A172 (cell line): ENCODE measurements around the gene RAB41. TPM values are rescaled to one million over a fixed set of nuclear protein-coding genes. Genes with fewer than 3 reads are reported as not detected.
"Not testable (repeated sequence)": the region's sequence is repeated elsewhere in the genome, so short reads cannot be mapped to it uniquely, and the experiment has no call there.

Source experiments
- DNase-seq: peaks from one replicate; pipeline ENCODE4 v3.0.0-alpha.2; 2015; ENCODE audit warnings: low spot score
- total RNA-seq: library from RNA; depleted of rRNA; stranded (reverse); fragments of >200 nt; shearing (Covaris generic); gene quantifications from 2 replicates; pipeline ENCODE4 v1.2.3, GENCODE V29; 2014; rRNA removed

Gene RAB41
- total RNA-seq = not detected in 2 replicates

DNA sequence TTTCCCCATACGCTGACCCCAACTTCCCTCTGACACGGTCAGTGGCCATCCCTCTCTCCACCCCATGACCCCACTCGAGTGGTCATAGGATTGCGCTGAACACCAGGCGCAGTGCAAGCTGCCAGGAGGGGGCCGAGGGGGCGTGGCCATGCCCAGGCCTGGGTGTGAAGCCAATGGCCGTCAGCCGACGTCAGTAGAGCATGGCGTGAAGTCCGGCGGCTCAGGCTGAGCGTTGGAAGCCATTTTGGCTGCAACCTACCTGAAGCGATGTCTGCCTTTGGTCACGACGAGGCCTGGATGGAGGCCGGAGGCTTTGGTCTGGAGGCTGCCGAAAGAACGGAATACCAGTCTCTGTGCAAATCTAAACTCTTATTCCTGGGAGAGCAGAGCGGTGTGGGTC lies at the start of gene RAB41:
RAB41 (plus strand) TSS at position 222 of the 400 bp plus-strand sequence; CDS start at position 268, 46 bp downstream.
- no peak for DNase-seq

DNA sequence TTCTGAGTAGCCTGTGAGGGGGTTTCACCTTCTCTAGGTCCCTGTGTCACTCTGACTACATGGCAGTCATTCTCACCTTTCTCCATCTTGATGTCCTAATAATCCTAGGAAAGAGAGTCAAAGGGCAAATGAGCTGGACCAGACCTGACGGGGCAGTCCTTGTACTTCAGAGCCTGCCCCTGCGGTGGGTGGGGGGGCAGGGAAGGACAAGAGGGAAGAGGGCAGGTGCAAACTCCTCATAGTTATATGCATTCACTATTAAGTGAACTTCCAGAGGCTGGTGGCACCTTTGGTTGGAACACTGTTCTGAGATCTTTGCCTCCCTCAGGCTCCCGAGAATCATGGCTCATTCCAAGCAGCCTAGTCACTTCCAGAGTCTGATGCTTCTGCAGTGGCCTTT lies 47.6 kb upstream of the RAB41 start, which contains the start of gene AWAT1:
AWAT1 (plus strand) TSS at position 301 of the 400 bp plus-strand sequence; CDS start at position 342, 41 bp downstream.
- DNase-seq = no peak

DNA sequence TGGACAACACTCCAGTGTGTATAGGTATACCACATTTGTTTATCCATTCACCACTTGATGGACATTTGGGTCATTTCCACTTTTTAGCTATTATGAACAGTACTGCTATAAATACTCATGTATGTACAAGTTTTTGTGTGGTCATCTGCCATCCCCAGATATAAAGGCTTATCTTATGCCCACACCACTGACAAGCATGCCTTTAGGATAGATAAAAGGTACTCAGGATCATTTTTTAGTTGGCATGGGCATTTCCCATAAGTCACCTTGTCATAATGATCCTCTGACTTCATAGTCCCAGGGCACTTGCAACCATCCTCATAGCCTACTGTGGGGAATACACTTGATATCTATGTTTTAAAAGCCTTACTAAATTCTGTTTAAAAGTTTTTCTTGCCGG lies 41.2 kb upstream of the RAB41 start:
- DNase-seq = no peak

DNA sequence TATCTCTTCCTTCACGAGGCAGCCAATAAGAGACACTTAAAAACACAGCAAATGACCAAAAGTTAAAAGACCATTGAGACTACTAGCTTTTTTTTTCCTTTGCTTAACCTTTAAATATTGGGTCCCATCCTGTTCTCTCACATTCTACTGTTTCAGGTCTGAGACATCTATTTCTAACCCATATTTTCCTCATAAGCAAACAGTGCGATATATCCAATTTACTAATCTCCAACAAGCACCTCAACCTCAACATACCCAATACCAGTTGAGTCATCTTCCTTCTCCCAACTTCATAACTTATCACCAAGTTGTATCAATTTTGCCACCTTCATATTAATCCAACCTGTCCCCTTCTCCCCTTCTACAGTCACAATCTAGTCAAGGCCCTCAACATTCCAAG lies 40.5 kb upstream of the RAB41 start:
- no peak for DNase-seq

DNA sequence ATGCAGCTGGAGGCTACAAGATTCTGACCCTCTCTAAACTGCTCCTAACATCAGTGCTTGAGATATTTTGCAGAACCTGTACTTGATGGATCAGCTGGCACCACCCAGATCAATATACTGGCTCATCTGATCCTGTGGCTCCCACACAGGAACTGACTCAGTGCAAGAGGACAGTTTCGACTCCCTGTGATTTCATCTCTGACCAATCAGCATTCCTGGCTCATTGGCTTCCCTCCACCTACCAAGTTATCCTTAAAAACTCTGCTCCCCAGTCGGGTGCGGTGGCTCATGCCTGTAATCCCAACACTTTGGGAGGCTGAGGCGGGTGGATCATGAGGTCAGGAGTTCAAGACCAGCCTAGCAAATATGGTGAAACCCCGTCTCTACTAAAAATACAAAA lies 38.4 kb upstream of the RAB41 start:
- not testable (repeated sequence) for DNase-seq

DNA sequence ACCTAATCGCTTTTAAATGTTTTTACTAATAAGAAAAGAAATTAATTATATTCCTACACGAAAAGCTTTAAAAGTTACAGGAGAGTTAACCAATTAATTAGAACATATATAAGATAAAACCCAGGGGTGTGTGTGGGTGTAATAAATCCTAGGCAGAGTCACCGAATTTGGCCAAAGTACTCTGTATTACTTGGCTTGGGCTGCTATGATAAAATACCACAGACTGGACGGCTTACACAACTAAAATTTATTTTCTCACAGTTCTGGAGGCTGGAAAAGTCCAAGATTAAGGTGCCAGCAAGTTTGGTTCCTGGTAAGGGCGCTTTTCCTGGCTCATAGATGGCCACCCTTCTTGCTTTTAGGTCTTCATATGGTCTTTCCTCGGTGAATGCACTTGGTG lies 37.1 kb upstream of the RAB41 start:
- DNase-seq = no peak

DNA sequence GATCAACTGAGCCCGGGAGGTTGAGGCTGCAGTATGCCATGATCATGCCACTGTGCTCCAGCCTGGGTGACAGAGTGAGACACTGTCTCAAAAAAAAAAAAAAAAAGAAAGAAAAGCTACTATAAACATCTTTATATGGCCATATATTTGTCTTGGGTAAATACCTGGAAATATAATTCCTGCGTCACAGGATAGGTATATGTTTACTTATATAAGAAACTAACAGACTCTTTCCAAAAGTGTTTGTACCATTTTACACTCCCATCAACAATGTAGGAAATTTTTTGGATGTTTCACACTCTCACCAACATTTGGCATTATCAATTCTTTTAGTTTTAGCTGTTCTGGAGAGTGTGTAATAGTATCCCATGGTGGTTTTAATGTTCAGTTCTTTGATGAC lies 34.7 kb upstream of the RAB41 start:
- DNase-seq = no peak

DNA sequence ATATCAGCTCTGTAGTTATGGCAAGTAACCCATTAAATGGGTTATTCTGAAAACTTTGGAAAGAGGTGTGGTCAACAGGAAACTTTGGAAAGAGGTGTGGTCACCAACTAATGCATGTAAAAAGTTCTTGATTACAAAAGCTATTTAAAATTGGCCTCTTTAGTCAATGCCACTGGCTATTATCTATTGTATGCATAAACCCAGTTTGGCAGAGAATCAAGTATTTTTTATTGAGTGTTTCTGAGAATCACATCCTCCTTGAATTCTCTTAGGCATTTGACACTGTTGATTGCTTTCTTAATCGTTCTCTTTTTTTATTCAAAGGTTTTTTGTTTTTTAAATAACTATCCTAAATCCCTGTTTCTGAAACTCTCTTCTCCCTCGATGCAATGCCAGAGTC lies 29.5 kb upstream of the RAB41 start:
- DNase-seq = no peak

DNA sequence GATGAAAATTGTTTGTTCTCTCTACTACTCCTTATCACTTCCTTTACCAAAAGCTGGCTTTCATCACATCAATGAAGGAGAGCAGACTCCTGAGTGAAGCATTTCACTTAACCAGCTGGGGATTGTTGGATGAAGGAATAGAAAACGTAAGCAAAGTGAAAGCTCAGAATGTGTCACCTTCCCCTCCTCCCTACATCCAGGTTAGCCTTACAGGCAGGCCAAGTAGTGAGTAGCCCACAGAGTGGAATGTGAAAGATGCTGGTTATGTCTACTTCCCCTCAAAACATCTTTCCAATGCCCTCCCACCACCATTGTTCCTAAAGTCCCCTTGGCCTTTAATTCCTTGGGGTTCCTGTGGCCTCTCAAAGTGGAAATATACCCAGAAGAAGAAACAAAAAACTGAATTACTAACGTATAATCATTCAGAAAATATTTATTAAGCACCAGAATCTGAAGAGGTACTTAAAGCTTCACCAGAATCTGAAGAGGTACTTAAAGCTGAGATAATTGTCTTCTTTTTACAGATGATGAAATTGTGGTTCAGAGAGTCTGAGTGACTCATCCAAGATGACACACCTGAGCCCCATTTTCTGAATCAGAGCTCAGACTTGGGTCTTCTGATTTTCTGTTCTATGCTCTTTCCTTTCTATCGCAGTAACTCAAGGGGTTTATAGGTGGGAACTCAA lies 28.5 kb upstream of the RAB41 start:
- peak; percentile 14 for DNase-seq

DNA sequence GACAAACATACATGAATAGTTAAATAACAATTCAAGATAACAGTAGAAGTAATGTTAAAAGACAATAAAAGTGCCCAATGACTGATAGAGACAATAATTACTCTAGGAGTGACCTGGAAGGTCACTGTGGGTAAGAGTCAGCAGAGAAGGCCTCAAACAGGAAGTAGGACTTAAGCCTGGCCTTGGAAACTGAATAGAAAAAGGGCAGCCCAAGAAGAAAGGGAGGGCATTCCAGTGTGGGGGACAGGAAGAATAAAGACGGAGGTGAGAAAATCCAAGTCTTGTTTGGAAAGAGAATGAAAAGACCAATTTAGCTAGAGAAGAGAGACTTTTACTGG lies 27.9 kb upstream of the RAB41 start:
- no peak for DNase-seq

DNA sequence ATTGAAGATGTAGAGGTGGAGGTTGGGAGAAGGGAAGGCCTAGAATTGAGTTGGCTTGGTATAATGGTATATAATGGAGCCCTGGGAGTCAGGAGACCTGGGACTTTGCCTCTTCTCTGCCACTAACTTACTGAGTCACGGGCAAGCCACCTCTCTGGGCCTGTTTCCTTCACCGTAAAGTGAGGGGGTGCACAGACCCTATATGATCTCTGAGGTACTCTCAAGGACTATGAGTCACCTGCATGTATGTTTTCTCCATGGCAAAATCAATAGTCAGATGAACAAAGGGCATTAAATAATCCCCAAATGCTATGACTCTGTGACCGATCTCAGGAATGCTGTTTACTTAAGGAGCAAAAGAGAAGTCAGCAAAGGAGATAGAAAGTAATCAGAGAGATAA lies 27.1 kb upstream of the RAB41 start:
- DNase-seq = no peak

DNA sequence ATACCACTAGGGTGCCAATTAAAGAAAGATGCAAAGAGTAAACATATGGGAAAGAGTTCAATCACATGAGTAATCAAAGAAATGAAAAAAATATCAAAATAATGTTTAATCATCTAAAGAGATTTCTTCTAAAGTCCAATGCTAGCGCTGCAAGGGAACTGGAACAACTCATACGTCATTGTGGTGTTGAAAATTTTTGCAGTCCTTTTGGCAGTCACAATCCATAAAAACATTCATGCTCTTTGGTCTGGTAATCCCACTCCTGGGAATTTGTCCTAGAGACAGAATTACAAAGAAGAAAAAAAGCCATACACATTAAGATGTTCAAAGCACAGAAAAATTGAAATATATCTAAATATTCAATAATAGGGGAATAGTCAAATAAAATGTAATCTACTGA lies 26.5 kb upstream of the RAB41 start:
- no peak for DNase-seq

DNA sequence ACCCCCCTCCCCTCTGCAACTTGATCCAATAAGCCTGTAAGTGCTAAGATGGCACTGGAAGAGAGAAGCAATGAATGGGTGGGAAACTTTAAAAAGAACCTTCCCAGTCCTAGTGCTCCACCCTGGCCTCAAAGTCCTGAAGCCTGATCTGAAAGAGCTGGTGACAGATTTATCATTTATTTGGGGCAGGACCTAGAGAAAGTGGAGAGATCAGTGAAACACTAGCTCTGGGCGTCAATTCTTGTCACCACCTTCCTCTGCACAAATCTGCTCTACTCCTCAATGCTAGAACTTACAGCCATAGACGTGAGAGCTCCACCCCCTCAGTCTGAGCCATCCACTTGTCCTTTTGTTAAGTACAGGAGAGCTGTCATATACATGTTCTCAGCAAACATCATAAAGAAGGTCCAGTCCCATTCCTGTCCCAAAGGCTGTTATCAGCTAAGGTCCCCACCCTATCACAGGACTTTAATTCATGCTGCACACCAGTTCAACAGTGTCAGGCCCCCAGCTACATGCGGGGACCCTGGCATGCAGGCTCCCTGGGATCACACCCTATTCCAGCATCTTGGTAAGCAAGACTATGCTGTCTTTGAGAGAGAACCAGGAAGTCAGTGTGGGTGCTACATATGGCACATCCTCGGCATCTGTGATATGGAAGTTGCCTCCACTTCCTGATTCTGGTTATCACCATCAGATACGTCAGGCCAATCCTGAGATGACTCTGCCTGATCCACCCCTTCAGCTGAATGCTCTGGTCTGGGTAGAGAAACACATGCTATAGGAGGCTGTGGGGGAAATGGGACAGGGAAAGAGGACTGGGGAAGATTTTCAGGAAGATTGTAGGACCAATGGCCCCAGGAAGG lies 24.3 kb upstream of the RAB41 start:
- no peak for DNase-seq

DNA sequence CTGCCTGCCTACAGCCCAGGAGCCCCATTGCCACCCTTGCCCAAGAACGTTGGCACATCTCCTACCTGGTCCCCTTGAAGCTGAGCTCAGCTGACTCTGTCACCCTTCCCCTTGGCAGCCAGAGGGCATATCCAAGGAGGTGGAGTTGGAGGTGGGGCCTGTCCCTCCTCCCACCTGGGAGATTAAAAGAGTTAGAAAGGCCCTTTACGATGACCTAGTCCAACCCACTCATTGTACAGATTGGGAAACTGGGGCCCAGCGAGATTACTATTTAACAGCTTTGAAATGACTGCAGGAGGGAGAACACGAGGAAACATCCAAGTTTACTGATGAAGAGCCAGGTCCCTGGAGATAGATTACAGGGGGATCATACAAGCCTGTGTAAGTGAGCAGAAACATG lies 21.9 kb upstream of the RAB41 start, which contains the start of gene P2RY4:
P2RY4 (minus strand) TSS at position 101 of the 400 bp plus-strand sequence. CDS start 580 bp downstream, outside the sequence.
- DNase-seq = no peak

DNA sequence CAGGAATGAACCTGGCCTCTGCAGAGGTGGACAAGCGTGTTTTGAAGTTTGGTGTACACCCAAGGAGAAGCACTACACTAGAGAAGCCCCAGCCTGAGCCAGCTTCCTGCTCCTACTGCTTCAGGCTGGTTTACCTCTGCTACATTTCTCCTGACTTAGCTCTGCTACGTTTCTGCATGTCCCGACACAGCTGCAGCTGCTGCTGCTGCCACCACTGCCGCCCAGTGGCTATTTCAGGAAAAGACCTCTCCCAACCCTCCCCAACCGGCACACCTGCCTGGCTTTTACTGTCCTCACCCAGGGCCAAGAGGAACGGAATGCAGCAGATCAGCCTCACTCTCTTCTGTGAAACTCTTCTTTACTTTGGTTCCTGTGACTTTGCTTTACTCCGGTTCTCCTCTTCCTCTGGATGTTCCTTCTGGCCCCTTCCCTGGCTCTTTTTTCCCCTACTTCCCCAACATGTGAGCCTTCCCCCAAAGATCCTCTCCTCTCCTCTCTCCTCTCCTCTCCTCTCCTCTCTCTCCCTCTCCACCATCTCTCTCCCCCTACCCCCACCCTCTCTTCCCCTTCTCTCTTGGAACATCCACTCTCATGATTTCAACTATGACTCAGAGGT lies 18.9 kb upstream of the RAB41 start:
- peak; percentile 36 for DNase-seq

DNA sequence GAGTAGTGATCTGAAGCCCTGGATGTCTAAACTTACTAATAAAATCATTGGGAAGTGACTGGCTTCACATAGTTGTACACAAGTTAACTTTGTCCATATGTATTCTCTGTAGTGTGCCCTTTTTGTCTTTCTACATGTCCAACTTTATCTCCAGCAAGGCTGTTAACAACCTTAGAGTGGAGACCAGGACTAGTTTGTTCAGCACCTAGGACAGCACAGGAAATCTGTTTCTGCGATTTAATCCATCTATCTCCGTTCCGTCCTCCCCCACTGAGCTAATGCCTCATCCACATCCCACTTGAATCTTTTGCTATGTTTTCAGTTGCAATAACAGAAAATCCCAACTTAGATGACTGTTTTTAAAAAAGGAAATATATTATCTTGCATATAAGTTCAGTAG lies 17.2 kb upstream of the RAB41 start:
- DNase-seq = no peak

DNA sequence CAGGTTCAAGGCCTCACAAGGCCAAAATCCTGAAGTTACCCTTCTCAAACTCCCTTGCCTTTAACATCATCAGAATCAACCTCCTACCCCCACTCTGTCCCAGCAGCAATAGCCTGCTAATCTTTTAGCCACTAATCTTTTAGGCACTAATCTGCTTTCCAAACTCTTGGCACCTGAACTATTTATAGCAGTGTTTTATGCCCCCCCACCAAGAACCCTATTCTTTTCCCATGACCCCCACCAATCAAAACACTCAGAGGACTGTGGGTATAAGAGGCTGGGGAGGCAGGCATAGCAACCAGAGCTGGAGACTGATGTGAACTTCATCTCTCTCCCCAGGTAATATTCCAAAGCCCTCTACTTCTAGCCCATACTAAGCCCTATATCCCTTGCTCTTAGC lies 13.9 kb upstream of the RAB41 start, which contains the start of gene ARR3:
ARR3 (plus strand) TSS at position 301 of the 400 bp plus-strand sequence. CDS start 1,052 bp downstream, outside the sequence.
- DNase-seq = no peak

DNA sequence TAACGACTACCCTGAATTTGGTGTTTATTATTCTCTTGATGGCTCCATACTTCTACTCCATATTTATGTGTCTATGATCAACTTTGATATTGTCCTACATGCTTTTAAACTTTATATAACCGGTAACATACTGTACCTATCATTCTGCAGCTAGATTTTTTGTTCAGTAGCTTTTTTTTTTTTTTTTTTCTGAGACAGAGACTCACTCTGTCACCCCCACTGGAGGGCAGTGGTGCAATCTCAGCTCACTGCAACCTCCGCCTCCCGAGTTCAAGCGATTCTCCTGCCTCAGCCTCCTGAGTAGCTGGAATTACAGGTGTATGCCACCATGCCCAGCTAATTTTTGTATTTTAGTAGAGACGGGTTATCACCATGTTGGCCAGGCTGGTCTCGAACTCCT lies 7.9 kb upstream of the RAB41 start:
- not testable (repeated sequence) for DNase-seq

DNA sequence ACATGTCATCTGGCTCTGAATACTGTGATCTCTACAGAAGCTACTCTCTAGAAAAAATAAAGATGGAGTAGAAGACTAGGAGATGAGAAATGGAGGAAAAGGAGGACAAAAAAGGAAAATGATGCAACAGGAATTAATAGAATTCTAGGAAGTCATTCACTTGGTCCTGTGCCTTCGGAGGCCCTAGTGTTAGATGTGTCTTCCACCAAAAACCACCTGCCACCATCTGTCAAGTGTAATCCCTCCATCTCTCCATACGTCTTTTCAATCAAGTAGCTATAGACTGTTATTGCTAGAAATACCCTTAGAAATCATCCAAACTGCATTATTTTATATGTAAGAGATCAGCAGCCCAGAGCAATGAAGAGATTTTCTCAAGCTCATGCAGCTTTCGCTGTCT lies 2.9 kb upstream of the RAB41 start:
- no peak for DNase-seq

DNA sequence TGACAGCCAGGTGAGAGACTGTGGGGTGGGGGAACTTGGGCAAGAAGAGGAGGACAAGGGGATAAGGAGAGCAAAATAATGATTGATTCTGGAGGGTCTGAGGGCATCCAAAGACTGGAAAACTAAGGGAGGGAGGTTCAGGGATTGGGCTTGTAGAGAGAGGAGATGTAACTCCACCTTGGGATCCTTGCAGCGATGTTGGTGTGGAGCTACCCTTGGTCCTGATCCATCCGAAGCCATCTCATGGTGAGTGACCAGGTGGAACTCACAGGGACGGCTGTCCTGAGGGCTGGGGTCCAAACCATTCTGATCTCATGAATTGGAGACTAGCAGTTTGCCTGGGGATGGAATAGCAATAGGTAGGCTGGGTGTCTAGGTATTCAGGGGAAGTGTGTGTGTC lies 1.4 kb upstream of the RAB41 start:
- no peak for DNase-seq

DNA sequence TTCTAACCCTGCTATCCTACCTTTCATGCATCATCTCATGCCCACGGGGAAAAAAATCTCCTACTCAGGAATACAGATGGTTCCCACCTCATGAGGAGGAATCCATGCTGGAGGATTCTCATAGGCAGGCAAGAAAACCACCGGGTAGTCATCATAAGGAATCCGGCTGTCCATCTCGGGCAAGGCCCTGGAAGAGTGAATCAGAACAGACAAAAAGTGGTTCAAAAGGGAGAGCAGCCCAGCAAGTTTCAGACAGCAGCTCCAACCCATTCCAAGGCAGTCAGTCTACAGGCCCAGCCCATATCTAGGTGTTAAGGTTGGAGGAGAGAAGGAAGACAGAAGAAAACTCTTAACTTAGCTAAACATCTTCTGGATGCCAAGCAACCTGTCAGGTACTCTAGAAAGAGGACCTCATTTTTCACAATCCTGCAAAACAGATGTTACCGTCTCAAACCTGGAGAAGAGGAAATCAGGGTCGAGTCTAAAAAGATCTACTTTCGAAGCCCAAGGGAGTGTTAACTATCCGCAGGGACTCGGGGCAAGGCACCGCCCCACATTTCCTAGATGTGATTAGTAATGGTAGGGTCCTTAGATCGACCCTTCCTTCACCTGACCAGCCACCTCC lies 7.3 kb downstream of the RAB41 start:
- DNase-seq = no peak
